ENCODE data around the gene CCNY.

GRCh38 chr10:35460852-35461460 lies 124.6 kb downstream of the CCNY start:
- TF ChIP-seq CTCF (IDR thresholded peaks at IDR 0.05), result no peak
- no peak for TF ChIP-seq POLR2A (IDR thresholded peaks at IDR 0.05)
